ENCODE measurements around the gene ACSL5. TPM values are rescaled to one million over a fixed set of nuclear protein-coding genes. Genes with fewer than 3 reads are reported as not detected.

ACSL5 gene
- polyA plus RNA-seq, 1 donor (not counting 4 experiments of a cell fraction or from before 2014, with no cell fraction given), result 0.04 TPM

DNA sequence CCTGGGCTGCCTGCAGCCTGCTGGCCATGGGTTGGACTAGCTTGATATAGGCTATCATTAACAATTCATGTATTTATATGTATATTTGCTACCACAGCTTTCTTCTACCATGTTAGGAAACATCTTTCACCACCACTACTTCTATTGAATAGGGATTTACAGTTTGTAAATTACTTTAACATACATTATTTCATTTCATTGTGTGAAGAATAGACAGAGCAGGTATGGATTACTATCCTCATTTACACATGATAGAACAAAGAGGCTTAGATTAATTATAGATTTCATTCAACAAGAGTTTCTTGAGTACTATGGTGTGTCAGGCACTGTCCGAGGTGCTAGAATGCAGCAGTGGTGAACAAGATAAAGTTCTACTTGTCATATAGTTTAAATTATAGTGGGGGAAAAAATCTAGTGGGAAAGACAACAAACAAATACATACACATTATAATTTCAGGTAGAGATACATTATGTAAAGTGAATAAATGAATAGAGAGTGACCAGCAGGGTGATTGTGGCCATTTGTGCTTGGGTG, 93.7 kb downstream of the ACSL5 start:
- Histone ChIP-seq H3K9ac (ENCODE audit: control insufficient read depth, extremely low read depth, insufficient read depth, low read length) (no peak overlapping the region), H3K36me3 (ENCODE audit: control insufficient read depth in 2 of 2, extremely low read depth in 1 of 2, insufficient read depth in 2 of 2, low read length in 2 of 2) (peaks cover 5 to 11% of the 10 kb centered on the region in 2 experiments), H2AFZ (ENCODE audit: control insufficient read depth, low read length) (no peak overlapping the region), H3K4me1 (ENCODE audit: control insufficient read depth, extremely low read depth, insufficient read depth, low read length) (no peaks in the 10 kb centered on the region), H3K79me2 (ENCODE audit: control insufficient read depth, insufficient read depth, low read length) (no peaks in the 10 kb centered on the region), H3K27ac (ENCODE audit: control insufficient read depth, insufficient read depth, low read length) (no peak overlapping the region), H4K20me1 (ENCODE audit: control insufficient read depth, extremely low read depth, insufficient read depth, low read length) (no peaks in the 10 kb centered on the region), H3K4me3 (ENCODE audit: control insufficient read depth in 2 of 3, extremely low read depth in 1 of 3, insufficient read depth in 2 of 3, low read depth in 1 of 3, low read length in 3 of 3) (no peak overlapping the region), H3K9me3 (ENCODE audit: control insufficient read depth, low read depth, low read length) (no peaks in the 10 kb centered on the region), H3K27me3 (ENCODE audit: control insufficient read depth, extremely low read depth, insufficient read depth, low read length) (no peaks in the 10 kb centered on the region), H3K9me1 (ENCODE audit: control insufficient read depth, extremely low read depth, insufficient read depth, low read length) (no peaks in the 10 kb centered on the region), H3K4me2 (ENCODE audit: control insufficient read depth, extremely low read depth, insufficient read depth, low read depth, low read length) (no peak overlapping the region)
- FAIRE-seq (no peak), DNase-seq (ENCODE audit: low read depth, low spot score) (no peak)
- dilution Hi-C loops (cut with MboI; ENCODE audit: extremely low pct_ligation_motif_present, low sequenced_read_pairs), result no loop called here
- no peak for TF ChIP-seq EZH2 (IDR thresholded peaks at IDR 0.05; ENCODE audit: low read length)
- TF ChIP-seq, protein P1, sequence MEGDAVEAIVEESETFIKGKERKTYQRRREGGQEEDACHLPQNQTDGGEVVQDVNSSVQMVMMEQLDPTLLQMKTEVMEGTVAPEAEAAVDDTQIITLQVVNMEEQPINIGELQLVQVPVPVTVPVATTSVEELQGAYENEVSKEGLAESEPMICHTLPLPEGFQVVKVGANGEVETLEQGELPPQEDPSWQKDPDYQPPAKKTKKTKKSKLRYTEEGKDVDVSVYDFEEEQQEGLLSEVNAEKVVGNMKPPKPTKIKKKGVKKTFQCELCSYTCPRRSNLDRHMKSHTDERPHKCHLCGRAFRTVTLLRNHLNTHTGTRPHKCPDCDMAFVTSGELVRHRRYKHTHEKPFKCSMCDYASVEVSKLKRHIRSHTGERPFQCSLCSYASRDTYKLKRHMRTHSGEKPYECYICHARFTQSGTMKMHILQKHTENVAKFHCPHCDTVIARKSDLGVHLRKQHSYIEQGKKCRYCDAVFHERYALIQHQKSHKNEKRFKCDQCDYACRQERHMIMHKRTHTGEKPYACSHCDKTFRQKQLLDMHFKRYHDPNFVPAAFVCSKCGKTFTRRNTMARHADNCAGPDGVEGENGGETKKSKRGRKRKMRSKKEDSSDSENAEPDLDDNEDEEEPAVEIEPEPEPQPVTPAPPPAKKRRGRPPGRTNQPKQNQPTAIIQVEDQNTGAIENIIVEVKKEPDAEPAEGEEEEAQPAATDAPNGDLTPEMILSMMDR (optimal IDR thresholded peaks at IDR 0.05 in 1 of 3, IDR thresholded peaks at IDR 0.05 in 1 of 3, conservative IDR thresholded peaks at IDR 0.05 in 1 of 3; ENCODE audit: extremely low read depth in 1 of 3, insufficient read depth in 2 of 3, low read length in 3 of 3), result no peak

DNA sequence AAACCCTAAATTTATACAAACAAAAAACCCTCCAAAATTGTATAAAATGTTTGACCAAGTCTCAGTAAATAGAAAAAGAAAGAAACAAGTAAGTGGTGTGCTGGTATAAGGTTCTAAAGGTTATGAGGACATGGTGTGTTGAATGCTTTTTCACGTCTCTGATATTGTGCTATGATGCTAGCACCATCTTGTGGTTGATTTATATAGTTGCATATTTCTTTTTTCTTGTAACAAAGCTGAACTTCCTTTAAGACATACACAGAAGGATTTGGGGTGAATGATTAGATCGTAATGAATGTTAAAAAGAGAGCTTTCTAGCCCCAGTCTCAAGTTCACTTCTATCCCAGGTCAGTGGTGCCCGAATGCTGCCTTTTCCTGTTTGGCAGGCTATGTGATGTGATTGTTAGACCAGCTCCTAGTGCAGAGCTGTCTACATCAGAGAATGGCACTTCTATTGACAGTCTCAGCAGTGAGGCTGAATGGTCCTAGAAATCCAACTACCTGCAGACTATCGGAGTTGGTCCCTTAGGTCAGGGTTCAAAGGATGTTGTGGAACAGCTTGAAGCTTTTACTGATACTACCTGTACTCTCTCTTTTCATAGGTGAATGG, 98.1 kb downstream of the ACSL5 start:
- DNase-seq (ENCODE audit: low read depth, low spot score), result no peak
- Histone ChIP-seq H3K36me3 (ENCODE audit: control insufficient read depth in 2 of 2, extremely low read depth in 1 of 2, insufficient read depth in 2 of 2, low read length in 2 of 2) (peaks cover 0 to 2% of the 10 kb centered on the region in 2 experiments), H3K9ac (ENCODE audit: control insufficient read depth, extremely low read depth, insufficient read depth, low read length) (no peak overlapping the region), H3K4me2 (ENCODE audit: control insufficient read depth, extremely low read depth, insufficient read depth, low read depth, low read length) (no peak overlapping the region), H3K4me1 (ENCODE audit: control insufficient read depth, extremely low read depth, insufficient read depth, low read length) (no peaks in the 10 kb centered on the region), H3K27ac (ENCODE audit: control insufficient read depth, insufficient read depth, low read length) (no peak overlapping the region), H2AFZ (ENCODE audit: control insufficient read depth, low read length) (no peak overlapping the region), H3K27me3 (ENCODE audit: control insufficient read depth, extremely low read depth, insufficient read depth, low read length) (no peaks in the 10 kb centered on the region), H4K20me1 (ENCODE audit: control insufficient read depth, extremely low read depth, insufficient read depth, low read length) (no peaks in the 10 kb centered on the region), H3K79me2 (ENCODE audit: control insufficient read depth, insufficient read depth, low read length) (no peaks in the 10 kb centered on the region), H3K4me3 (ENCODE audit: control insufficient read depth in 2 of 3, extremely low read depth in 1 of 3, insufficient read depth in 2 of 3, low read depth in 1 of 3, low read length in 3 of 3) (no peak overlapping the region), H3K9me3 (ENCODE audit: control insufficient read depth, low read depth, low read length) (no peaks in the 10 kb centered on the region), H3K9me1 (ENCODE audit: control insufficient read depth, extremely low read depth, insufficient read depth, low read length) (no peaks in the 10 kb centered on the region)
- TF ChIP-seq, protein P1 (optimal IDR thresholded peaks at IDR 0.05 in 1 of 3, IDR thresholded peaks at IDR 0.05 in 1 of 3, conservative IDR thresholded peaks at IDR 0.05 in 1 of 3; ENCODE audit: extremely low read depth in 1 of 3, insufficient read depth in 2 of 3, low read length in 3 of 3), result peak in 2 of 3 experiments; percentile 49 to 72
- TF ChIP-seq EZH2 (IDR thresholded peaks at IDR 0.05; ENCODE audit: low read length), result no peak
- peak; percentile 74 for FAIRE-seq
- dilution Hi-C loops (cut with MboI; ENCODE audit: extremely low pct_ligation_motif_present, low sequenced_read_pairs), result no loop called here

Data from keratinocyte (primary cell).